Cardiac muscle cell (in vitro differentiated cells and primary cell): ENCODE data around the gene PRSS8. TPM values are rescaled to one million over a fixed set of nuclear protein-coding genes. Genes with fewer than 3 reads are reported as not detected.

Experiments used
- DNase-seq, 2 donors: peaks; one replicate each; pipeline versions ENCODE4 v3.0.0 to v3.0.0-alpha.2; 2010 to 2017; ENCODE audit warnings: low read depth in 1 of 2, low spot score in 1 of 2
- H3K27ac ChIP-seq: fragments of 200-600 bp; sonication (generic); 2 replicates; pipeline ENCODE4 v1.5.1; 2016
- H3K27me3 ChIP-seq: fragments of 200-600 bp; sonication (generic); 2 replicates; pipeline ENCODE4 v1.6.0; 2016; ENCODE audit warnings: control low read depth
- H3K36me3 ChIP-seq: fragments of 200-600 bp; sonication (generic); 2 replicates; pipeline ENCODE4 v1.5.1; 2016; ENCODE audit warnings: control low read depth
- H3K4me1 ChIP-seq: fragments of 200-600 bp; sonication (generic); 2 replicates; pipeline ENCODE4 v1.8.1; 2017; ENCODE audit warnings: low read depth, mild to moderate bottlenecking, mixed run types
- H3K4me3 ChIP-seq: fragments of 200-600 bp; sonication (generic); 2 replicates; pipeline ENCODE4 v1.5.1; 2016; ENCODE audit warnings: mild to moderate bottlenecking
- H3K9me3 ChIP-seq: fragments of 200-600 bp; sonication (generic); 2 replicates; pipeline ENCODE4 v1.5.1; 2017; ENCODE audit warnings: low read depth, mild to moderate bottlenecking, control low read depth
- polyA plus RNA-seq: library from polyadenylated mRNA; unstranded; fragments of >200 nt; fragmentation: Nextera tagmentation; extraction: Ambion mirVana; gene quantifications from 2 replicates; pipeline ENCODE4 v1.2.1, GENCODE V29; 2016
- total RNA-seq: library from RNA; depleted of rRNA; stranded (reverse); fragments of >200 nt; gene quantifications from 2 replicates; pipeline ENCODE4 v1.2.3, GENCODE V29; 2016
- TF ChIP-seq, protein P1 (sequence below): IDR thresholded peaks from 2 replicates; pipeline ENCODE4 v1.5.1; 2012; ENCODE audit warnings: low read depth, mild to moderate bottlenecking, low read length

Gene PRSS8
- total and polyA plus RNA-seq, 2 experiments from 2014 or later, result 11.6 to 22.5 TPM

DNA sequence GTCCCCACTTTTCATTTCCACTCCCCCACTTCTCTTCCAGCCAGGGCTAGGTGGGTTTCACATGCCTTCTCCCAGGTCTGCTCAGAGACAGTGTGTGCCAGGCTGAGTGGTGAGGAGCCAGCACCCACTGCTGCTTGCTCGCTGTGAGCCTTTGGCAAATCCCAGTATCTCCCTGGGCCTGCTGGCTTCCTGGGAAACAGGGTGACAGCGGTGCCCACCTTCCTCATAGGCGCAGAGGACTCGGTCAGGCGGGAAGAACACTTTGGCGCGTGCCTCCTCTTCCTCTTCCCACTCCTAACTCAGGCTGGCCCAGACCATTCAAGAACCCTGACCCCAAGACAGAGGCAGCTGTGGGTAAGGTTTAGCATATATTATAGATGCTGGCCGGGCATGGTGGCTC, 46.3 kb downstream of the PRSS8 start:
- Histone ChIP-seq H3K36me3 (no peaks in the 10 kb centered on the region), H3K27ac (no peak overlapping the region), H3K9me3 (no peaks in the 10 kb centered on the region), H3K4me1 (peaks cover 4% of the 10 kb centered on the region), H3K27me3 (no peaks in the 10 kb centered on the region), H3K4me3 (no peak overlapping the region)
- TF ChIP-seq, protein P1, sequence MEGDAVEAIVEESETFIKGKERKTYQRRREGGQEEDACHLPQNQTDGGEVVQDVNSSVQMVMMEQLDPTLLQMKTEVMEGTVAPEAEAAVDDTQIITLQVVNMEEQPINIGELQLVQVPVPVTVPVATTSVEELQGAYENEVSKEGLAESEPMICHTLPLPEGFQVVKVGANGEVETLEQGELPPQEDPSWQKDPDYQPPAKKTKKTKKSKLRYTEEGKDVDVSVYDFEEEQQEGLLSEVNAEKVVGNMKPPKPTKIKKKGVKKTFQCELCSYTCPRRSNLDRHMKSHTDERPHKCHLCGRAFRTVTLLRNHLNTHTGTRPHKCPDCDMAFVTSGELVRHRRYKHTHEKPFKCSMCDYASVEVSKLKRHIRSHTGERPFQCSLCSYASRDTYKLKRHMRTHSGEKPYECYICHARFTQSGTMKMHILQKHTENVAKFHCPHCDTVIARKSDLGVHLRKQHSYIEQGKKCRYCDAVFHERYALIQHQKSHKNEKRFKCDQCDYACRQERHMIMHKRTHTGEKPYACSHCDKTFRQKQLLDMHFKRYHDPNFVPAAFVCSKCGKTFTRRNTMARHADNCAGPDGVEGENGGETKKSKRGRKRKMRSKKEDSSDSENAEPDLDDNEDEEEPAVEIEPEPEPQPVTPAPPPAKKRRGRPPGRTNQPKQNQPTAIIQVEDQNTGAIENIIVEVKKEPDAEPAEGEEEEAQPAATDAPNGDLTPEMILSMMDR, result no peak
- DNase-seq, result no peak

DNA sequence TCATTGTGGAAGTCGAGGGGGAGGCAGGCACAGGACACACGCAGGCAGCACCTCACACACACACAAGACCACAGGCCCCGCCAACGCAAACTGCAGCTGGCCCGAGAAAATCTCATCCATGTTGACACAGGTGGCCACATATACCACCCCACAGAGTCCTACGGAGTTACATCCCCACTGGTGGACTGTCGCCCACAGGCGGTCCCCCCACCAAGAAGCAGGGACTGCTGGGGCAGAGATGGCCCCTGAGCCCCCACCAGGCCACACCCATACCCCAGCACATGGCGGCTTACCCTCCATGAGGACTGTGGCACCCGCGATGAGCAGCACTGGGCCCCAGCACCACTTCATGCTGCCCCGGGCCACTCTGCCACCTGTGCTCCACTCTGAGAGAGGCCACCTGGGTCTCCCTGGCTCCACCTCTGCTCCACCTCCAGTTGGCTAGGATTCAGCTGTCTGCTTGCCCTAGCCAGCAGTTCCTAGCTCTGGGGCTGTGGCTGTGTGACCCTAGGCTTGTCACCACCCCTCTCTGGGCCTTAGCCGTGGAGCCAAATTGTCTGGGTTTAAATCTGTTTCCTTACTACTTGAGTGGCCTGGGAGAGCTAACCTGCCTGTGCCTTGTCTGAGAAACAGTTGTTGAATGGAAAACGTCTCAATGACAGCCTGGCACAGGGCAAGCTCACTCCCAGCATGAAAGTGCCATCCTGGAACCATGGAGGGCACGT, 46.9 kb downstream of the PRSS8 start, which contains the start of gene PRSS53:
PRSS53 (minus strand) TSS at position 485 of the 725 bp plus-strand sequence; CDS start at position 351, 134 bp downstream.
- H3K4me1 ChIP-seq, result peaks cover 4% of the 10 kb centered on the region
- no peak within 1 kb of the TSS for H3K4me3 ChIP-seq
- DNase-seq, result no peak
- H3K36me3 ChIP-seq, result no peaks in the 10 kb centered on the region
- TF ChIP-seq, protein P1, result no peak
- no peaks in the 10 kb centered on the region for H3K27me3 ChIP-seq
- H3K27ac ChIP-seq, result no peak within 1 kb of the TSS
- H3K9me3 ChIP-seq, result no peaks in the 10 kb centered on the region

DNA sequence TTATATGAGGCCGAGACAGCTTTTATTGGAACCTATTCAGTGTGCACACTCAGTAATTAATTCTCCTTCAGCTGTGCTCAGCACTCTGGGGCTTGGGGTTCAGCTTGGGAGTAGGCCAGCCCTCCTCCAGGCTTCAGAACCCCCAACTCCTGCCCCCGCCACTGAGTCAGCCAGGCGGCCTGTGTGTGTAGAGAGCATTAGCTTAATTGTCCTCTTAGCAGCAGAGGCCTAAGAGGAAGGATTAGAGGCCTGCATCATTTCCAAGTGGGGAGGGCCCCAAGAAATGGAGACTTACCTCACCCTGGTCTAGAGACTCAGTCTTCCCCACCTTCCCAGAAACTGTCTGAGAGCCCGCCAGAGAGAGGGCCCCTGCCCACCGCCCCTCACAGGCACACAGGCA, 47.6 kb downstream of the PRSS8 start:
- H3K27ac ChIP-seq, result no peak overlapping the region
- TF ChIP-seq, protein P1, result no peak
- H3K9me3 ChIP-seq, result no peaks in the 10 kb centered on the region
- H3K4me3 ChIP-seq, result no peak overlapping the region
- H3K27me3 ChIP-seq, result no peaks in the 10 kb centered on the region
- H3K36me3 ChIP-seq, result no peaks in the 10 kb centered on the region
- H3K4me1 ChIP-seq, result no peaks in the 10 kb centered on the region
- DNase-seq, result no peak

DNA sequence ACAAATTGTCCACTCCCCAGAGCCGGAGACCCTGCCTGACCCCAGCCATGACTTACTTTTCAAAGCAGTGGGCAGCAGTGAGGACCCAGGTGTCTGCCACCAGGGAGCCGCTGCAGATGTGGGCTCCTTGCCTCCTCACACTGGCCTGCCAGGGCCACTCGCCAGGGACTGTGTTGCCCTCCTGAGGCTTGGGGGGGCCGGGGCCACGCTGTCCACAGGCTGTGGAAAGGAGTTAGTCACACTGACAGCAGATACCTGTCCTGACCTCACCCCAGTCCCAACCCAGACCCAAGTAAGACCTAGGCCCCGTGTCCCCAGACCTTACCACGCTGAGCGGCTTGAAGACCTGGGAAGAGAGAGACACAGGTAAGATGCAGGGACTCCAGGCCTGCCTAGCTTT, 48.0 kb downstream of the PRSS8 start:
- H3K4me3 ChIP-seq, result no peak overlapping the region

DNA sequence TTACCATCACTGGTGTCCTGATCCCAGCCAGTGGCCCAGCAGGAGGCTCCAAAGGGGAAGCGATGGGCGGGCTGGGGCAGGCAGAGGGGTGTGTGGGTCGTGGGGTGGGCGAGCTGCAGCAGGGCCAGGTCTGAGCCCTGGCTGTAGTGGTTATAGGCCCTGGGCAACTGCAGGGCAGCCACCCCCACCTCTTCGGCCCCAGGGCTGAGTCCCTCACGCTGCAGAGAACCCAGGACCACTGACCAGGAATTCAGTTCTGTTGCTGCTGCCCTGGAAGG, 49.0 kb downstream of the PRSS8 start:
- no peak for DNase-seq
- Histone ChIP-seq H3K27me3 (no peaks in the 10 kb centered on the region), H3K9me3 (no peaks in the 10 kb centered on the region), H3K4me1 (no peaks in the 10 kb centered on the region), H3K27ac (no peak overlapping the region), H3K4me3 (no peak overlapping the region), H3K36me3 (no peaks in the 10 kb centered on the region)
- TF ChIP-seq, protein P1, result no peak

More for the DNA sequence above, 48.0 kb downstream of the PRSS8 start:
- Histone ChIP-seq H3K9me3 (no peaks in the 10 kb centered on the region), H3K36me3 (no peaks in the 10 kb centered on the region), H3K27me3 (no peaks in the 10 kb centered on the region), H3K4me1 (no peaks in the 10 kb centered on the region), H3K27ac (no peak overlapping the region)
- DNase-seq, result no peak
- TF ChIP-seq, protein P1, result no peak
